Stimulated activated CD8-positive, alpha-beta memory T cell treated with anti-CD3 and anti-CD28 coated beads, Interleukin-12 subunit alpha, Interleukin-12 subunit beta, amount 100 ng/mL, for 24 hours (primary cell): ENCODE measurements around the gene FBXO2.
"Not testable (repeated sequence)": the region's sequence is repeated elsewhere in the genome, so short reads cannot be mapped to it uniquely, and the experiment has no call there.

Source experiments
- DNase-seq: peaks from one replicate; pipeline ENCODE4 v3.0.0-alpha.2; 2020; ENCODE audit errors: extremely low read depth

The FBXO2 gene

DNA sequence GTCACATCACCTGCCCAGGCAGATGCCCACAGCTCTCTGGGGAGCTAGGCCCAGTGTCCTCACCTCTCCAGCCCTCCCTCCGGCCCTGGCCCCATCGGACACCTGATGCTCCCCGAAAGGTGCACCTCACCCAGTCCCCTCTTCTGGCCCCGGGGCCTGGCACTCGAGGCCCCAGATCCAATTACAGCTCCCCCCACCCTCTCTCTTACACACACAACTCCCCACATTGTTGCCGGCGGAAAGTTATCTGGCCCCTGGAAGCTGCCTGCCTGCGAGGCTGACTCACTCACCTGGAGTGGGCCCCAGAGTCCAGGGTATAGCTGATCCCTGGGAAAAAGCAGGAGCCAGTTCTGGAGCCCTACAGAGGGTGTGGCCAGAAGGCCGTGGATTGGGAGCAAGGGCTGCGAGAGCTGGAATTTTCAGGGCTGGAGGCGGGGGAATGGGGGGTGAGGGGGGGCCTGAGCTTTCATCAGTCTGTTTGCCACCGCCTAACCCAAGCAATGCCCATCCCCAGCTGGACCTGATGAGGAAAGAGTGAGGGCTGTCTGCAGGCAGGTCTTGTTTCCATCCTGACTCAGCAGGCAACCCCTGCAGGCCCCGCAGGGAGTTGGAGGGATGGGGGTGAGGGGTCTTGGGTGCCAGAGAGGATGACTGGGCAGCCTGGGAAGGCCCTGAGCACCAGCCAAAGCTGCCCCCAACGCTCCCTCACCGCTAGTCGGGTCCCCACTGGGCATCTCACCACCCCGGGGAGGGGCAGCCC is 948 bp downstream of the FBXO2 start:
- no peak for DNase-seq

DNA sequence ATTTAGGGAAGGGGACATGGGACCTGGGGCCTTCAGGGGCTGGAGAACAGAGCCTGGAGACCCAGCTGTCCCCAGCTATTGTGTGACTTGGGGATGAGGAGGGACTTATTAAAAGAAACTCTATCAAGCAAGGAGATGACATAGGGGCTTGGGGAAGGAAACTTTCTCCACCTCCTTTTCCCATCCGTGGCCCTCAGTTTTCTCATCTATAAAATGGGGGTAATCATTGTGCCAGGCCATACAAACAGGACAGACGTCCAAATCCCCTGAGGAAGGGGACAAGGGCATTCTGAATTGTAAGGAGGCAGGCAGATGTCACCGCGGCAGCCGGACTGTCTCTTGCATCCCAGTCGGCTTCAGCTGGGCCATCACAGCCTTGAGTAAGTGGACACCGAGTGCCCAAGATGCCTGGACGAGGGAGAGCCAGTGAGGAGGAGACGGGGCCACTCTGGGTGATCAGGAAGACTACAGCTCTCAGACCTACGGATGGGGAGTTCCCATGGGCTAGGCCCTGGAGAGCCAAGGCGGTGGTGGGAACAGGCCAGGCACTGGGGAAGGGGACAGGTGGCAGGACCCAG is 1.9 kb downstream of the FBXO2 start:
- no peak for DNase-seq

DNA sequence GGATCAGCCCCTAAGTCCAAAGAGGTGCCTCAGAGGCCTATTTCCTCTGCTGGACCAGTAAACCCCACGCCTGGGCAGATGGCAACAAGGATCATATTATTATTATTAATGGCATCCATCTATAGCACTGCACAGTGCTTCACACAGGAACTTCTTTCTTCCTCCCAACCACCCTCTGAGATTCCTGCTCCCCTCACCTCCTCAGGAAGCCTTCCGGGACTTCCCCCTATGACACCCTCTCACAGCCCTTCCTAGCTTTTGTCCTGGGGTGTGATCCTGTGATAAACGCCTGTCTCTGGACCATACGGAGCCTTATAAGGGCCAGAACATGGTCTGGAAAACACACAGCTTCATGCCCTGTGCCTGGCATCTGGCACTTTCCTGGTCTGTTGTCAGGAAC is 3.2 kb downstream of the FBXO2 start:
- no peak for DNase-seq

DNA sequence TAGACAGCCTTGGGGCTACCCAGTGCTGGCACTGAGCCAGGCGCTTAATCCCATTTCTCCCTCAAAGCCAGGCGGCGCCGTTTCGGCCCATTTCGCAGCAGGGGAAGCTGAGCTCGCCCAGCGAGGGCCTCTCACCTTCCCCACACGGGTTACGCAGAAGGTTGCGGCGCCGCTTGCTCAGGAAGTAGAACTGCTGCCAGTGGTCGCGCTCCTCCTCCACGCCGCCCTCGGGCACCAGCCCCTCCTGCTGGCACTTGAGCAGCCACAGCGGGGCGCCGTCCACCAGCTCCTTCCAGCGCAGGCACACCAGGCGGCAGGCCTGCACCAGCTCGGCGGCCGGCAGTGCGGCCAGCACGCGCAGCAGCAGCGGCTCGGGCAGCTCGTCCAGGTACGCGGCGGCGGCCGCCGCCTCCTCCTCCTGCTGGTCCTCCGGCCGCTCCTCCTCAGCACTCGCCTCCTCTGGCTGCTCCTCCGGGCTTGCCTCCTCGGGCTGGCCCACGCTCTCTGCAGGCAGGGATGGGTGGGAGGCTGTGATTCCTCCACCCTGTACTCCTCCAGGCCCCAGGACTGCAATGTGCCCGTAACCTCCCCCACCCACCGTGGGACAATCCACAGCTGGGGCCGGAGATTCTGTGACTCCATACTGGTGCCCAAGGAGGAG is 3.8 kb downstream of the FBXO2 start:
- peak; percentile 61 for DNase-seq

DNA sequence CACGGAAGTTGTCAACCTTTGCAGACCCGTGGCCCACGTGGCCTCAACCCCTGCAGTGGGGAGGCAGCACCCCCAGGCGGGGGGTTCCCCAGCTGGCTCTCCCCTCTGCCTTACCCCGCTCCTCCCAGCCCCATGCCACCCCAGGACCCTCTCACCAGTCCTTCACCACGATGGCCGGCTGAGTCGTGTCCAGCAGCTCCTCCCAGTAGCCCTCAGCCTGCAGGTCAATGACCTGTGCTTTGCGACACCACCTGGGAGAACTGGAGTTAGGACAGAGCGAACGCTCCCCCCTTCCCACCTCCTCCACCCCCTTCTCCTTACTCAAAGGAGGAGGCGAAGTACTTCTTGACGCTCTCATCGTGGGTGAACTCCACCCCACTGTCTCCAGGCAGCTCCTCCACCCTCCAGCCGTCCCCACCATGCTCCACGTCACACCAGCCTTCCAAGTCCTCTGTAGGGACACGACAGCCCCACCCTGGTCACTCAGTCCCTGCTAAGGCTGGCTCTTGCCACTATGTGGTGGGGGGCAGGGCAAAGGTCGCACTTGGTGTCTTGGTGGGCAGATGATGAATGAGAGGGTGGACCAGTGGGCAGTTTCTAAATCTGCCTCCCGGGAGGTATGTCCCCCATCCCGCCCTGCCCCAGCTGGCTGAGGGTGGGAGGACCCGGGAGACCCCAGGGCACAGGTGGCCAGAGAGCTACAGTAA is 4.5 kb downstream of the FBXO2 start:
- no peak for DNase-seq

DNA sequence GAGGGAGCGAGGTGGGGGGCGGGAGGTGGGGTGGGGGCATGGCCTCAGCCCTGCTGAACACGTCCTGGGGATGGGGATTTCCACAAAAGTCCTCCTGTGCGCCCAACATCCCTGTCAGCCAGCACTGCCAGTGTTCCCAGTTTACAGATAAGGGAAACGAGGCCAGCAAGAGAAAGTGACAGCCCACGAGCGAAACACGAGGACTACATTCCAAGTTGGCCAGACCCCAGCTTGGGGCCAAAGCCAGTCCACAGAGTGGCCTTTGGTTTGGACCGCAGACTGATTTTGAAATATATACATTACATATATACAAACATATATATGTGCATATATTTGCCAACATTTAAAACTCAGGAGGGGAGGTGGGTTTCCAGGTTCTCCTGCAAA is 5.0 kb downstream of the FBXO2 start:
- no peak for DNase-seq

DNA sequence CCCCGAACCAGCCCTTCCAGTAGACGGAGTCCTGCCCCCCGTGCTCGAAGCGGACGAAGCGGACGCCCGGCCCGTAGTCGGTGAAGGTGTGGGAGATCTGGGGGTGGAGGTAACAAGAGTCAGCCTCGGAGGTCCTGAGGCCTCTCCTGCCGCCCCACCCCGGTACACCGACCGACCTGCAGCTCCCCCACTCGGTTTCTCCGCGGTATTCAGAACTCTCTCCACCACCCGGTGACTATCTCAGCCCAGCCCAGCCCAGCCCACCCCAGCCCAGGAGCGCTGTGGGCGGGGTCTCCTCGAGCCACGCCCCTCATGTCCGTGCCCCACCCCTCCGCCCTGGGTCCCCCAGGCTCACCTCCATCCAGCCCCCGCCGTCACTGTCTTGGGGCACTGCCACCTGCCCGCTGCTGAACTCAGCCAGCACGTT is 5.5 kb downstream of the FBXO2 start:
- DNase-seq: no peak

DNA sequence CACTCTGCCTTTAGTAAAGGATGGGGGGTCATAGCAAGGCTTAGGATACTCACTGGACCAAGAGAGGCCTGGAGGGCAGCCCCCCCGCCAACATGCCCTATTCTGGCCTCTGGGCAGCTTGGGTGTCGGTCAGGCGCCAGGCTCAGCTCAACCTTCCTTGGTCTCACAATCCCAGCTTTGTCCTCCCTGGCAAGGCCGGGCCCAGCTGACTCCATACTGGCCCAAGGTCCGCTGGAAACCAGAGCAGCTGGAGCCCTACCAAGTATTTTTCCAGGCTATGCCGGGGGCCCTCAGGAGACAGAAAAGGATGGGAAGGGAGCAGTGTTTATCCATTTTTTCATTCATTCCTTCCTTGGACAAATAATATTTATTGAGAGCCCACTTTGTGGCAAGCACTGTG is 6.2 kb downstream of the FBXO2 start:
- no peak for DNase-seq

DNA sequence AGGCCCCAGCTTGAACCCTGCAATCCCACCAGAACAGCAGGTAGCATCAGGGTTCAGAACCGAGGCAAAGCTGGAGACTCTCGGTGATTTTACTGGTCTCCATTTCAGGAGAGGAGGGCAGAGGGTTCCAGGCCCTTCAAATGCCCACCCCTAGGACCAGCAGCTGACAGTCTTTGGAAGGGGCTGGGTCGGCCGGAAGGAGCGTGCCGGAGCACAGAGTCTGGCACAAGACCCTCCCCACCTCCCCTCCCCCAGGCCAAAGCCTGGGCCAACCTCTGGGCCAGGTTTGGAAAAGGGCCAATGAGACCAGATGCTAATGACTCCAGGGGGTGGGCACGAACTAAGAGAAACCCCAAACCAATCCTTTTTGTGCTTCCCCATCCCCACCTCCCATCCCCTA is 6.9 kb downstream of the FBXO2 start:
- DNase-seq: no peak

DNA sequence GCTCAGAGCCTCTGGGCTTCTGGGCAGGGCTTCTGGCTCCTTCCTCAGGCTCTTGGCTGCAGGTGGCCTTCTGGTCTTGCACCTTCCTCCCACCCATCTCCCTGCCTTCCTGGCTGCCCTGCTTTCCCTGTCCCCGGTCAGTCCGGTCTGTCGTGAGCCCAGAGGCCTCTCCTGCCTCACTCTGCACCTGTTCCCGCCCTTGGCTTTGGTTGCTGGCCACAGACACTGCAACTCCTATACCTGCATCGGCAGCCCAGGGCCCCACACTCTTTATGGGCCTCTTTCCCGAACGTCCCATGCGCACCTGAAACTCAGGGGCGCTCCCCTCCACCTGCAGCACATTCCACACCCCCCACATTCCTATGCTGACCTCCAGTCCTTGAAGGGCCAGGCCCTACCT is 7.9 kb downstream of the FBXO2 start:
- no peak for DNase-seq

DNA sequence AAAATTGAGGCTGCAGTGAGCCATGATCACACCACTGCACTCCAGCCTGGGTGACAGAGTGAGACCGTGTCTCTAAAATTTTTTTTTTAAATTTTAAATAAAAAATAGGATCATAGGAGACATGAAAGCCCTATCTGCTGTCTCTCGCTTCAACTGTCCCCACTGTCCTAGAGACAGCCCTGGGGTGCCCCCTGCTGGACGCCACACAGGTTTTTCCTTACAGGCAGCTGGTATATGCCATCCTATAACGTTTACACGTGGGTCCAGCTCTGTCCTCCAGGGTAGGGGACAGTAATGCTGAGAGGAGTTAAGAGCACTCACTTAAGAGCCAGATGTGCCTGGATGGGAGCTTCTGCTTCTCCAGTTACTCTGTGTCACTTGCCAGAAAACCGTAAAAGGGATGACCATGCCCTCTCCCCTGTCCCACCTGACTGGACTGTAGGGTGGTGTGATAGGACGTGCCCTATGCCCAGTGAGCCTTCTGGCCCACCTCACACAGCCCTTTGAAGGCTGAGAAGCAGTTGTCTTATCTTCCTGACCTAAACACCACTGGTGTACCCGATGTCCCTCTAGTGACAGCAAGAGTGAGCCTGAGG is 8.5 kb downstream of the FBXO2 start:
- peak; percentile 58 for DNase-seq

DNA sequence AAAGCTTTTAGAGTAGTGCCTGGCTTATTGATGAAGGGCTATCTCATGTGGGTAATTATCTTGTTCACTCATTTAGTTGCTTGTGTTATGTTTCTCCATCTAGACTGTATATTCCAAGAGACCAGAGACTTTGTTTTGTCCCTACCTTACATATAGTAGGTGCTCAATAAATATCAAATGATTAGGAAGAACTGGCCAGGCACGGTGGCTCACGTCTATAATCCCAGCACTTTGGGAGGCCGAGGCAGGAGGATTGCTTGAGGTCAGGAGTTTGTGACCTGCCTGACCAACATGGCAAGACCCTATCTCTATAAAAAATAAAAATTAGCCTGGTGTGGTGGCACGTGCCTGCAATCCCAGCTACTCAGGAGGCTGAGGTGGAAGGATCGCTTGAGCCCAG is 9.0 kb downstream of the FBXO2 start:
- no peak for DNase-seq

DNA sequence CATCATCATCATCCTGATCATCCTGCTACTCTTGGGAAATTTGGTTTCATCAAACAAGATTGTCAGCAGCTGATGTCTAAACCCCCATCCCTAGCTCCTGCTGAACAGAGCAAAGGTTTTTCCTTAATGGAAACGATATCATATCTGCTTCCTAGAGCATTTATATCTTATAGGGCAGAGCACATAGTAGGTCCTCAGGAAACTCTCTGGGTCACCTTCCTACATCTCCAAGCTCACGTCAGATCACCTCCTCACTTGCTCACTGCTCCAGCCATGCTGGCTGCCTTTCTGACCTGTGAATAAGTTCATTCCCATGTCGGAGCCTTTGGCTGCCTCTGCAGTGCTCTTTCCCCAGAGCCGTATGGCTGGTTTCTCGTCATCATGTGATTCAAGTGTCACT is 10.4 kb downstream of the FBXO2 start:
- no peak for DNase-seq

DNA sequence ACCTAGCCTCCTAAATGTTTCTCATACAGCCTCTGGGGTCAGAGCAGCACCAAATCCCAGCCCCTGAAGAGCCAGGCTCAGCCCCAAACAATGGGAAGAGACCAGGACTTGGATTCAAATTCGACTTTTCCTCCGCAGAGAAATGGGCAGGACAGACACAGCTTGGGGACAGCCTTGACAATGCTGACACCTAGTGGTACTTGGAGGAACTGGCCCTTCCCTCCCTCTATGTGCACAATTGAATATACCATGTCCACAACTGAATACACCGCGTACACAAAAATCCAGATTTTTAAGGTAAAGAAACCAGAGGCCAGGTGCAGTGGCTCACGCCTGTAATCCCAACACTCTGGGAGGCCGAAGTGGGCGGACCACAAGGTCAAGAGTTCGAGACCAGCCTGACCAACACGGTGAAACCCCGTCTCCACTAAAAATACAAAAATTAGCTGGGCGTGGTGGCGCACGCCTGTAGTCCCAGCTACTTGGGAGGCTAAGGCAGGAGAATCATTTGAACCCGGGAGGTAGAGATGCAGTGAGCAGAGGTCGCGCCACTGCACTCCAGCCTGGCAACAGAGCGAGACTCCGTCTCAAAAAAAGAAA is 11.7 kb downstream of the FBXO2 start:
- not testable (repeated sequence) for DNase-seq

DNA sequence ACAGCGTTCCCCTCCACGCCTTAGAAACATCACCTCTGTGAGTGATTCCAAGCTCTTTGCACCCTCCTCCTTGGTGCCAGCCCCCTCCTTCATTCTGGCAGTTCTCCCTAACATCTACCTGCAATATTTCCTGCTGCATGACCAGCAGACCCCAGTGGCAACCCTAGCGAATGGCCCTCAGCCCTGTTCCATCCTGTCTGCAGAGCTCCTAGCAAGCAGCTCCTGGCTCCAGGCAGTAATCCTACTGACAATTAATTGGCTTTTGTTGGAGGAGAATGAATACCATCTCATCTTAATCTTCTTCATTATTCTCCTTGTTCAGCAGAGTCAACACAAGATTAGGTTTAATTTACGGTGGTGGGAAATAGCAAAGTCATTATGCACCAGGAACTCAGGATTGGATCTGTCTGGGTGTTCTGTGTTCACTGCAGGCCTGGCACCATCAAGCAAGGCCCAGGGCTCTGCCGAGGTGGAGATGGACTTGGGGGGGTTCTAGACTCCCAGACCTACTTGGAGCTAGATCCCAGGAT is 12.4 kb downstream of the FBXO2 start:
- DNase-seq: no peak

DNA sequence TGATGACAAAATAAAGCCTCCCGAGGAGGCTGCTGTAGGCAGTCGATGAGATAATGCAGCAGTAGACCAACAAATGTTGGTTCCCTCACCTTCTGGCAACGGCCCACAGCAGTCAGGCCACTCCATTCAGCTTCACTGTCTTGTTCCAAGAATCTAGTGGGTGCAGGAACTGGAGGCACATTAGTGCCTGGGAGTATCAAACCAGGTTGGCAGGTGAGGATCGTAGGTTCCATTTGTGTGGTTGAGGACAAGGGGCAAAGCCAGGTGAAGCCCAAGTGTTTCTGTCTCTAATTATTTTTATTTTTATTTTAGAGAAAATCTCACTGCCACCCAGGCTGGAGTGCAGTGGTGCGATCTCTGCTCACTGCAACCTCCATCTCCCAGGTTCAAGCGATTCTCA is 13.3 kb downstream of the FBXO2 start:
- DNase-seq: no peak

DNA sequence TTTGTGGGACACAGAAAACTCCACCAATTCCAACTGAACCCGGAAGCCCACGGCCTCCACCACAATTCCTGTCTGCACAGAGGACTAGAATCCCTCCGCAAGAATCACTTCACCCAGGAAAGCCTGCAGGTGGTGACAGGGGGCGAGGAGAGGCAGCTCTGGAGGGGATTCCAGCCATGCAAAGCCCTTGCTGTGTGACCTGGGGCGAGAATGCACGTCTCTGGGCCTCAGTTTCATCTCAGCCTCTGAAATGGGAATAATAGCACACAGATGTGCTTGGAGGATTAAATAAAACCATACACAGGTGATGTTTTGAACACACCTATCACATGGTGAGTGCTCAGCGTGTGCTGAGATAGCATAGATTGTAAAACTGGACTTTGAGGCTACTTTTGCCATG is 14.1 kb downstream of the FBXO2 start:
- DNase-seq: no peak

DNA sequence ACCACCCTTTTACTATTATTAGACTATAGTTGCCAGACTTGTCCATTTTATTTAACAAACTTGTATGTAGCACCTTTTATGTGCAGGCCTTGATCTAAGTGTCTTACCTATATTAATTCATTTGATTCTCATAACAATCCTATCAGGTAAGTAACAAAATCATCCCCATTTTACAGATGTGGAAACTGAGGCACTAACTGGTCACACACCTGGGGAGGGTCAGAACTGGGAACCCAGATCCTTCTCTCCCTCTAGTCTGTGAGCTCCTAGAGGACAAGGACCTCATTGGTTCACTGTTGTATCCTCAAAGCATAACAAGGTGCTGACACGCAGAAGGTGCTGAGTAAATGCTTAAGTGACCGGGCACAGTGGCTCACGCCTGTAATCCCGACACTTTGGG is 14.9 kb downstream of the FBXO2 start:
- no peak for DNase-seq

DNA sequence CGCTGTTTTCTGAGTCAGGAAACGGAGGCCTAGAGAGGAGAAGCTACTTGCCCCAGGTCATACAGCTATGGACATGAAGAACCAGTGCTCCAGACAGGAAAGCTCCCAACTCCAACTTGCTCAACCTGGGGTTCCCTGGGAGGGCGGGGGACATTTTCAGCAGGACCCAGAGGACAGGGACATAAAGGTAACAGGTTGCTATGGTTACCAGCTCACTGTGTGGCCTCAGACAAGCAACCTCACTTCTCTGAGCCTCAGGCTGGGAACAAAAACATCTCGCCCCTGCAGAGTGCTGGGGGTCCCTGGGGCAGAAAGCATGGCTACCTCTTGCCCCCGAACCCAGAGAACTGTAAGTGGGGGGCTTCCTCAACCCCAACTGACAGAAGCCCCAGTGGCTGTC is 16.1 kb downstream of the FBXO2 start:
- no peak for DNase-seq

DNA sequence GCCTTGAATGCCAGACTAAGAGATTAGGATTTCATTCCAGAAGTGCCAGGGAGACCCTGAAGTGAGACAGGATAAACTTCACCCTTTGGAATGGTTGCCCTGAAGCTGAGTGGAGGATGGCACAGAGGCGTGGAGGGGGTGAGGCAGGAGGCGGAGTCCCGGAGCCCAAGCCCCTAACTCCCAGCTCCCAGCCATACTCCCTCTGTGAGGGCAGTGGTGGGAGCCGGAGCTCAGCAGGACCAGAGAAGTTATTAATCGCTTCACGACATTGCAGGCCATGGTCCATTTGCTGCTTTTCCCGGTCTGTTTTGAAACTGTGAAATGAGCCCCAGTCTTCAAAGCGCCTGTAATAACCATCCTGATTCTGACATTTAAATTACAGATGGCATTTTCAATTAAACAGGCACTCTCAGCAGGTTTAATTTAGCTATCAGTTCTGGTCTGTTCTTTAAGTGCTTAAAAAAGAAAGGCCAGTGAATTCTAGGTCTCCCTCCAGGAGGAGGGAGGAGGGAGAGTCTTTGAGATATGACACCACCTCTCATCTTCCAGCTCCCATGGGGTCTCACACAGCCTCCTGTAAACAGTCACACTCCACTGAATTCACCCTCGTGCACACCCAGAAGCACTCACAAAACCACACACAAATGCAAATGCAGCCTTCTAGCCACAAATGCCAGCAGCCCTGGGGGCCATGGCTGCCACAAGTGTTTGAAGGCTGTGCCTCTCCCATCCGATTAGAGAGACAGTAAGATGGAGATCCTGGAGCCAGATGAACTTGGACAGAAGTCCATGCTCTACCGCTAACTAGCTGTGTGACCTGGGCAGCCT is 19.6 kb downstream of the FBXO2 start:
- no peak for DNase-seq
